Measurements from ENCODE around the gene TBC1D10A.

Gene TBC1D10A

DNA sequence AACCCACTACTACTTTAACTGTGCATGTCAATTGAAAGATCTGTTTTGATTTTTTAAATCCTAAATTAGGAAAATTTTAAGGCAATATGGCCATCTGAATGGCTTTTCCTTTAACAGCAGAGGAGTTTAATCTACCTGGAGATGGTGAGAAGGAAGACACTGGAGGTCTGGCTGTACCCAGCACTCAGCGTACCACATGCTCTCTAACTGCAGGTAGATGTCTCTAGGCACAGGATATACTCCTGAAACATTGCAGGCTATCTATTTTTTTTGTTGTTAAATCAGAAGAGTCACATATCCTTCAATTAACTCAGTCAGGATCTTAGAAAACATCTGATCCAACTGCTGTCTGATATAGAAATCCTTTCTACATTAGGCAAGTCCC is 20.1 kb downstream of the TBC1D10A start:
- DNase-seq (ENCODE audit: low read depth): no peak
- no peak overlapping the region for H3K4me3 ChIP-seq (ENCODE audit: low read depth, low read length)
- TF ChIP-seq, protein P1, sequence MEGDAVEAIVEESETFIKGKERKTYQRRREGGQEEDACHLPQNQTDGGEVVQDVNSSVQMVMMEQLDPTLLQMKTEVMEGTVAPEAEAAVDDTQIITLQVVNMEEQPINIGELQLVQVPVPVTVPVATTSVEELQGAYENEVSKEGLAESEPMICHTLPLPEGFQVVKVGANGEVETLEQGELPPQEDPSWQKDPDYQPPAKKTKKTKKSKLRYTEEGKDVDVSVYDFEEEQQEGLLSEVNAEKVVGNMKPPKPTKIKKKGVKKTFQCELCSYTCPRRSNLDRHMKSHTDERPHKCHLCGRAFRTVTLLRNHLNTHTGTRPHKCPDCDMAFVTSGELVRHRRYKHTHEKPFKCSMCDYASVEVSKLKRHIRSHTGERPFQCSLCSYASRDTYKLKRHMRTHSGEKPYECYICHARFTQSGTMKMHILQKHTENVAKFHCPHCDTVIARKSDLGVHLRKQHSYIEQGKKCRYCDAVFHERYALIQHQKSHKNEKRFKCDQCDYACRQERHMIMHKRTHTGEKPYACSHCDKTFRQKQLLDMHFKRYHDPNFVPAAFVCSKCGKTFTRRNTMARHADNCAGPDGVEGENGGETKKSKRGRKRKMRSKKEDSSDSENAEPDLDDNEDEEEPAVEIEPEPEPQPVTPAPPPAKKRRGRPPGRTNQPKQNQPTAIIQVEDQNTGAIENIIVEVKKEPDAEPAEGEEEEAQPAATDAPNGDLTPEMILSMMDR (IDR thresholded peaks at IDR 0.05; ENCODE audit: low read depth, low read length): no peak
- TF ChIP-seq, protein P2, sequence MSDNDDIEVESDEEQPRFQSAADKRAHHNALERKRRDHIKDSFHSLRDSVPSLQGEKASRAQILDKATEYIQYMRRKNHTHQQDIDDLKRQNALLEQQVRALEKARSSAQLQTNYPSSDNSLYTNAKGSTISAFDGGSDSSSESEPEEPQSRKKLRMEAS (IDR thresholded peaks at IDR 0.05; ENCODE audit: low read depth, low read length): no peak
- no peak for TF ChIP-seq MYC (IDR thresholded peaks at IDR 0.05; ENCODE audit: low read depth, low read length)
- no peak for TF ChIP-seq POLR2A (IDR thresholded peaks at IDR 0.05; ENCODE audit: extremely low read depth, insufficient read length)

DNA sequence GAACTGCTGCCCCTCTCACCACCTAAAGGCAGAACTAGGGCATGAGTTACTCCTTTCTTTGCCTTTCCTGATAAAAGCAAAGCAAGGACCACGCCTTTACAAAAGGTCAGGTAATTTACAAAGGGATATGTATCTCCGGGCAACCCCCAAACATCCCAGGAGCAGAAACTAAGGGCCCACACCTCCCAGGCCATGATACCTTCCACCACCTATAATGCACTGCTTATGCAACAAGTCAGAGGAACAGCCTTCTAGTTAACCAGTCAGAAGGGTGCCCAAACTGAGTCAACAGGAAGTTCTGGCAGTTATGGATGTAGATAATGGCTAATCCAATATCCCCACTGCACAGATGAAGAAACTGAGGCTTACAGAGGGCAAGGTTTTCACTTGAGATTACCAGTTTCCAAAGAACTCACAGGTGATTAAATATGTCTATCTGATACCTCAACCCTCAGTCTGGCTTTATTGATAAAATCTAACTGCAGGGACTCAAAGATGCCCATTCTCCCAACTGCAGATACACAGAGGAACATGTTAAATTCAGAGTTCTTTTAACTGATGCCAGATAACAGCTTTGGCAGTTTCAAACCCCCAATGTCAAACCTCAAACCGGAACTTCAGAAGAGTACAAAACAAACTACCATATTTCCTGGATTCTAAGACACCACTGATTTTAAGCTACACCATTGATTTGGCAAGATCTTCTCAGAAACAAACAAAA is 20.7 kb downstream of the TBC1D10A start:
- peak; percentile 60 for DNase-seq (ENCODE audit: low read depth)
- TF ChIP-seq, protein P1 (IDR thresholded peaks at IDR 0.05; ENCODE audit: low read depth, low read length): no peak
- TF ChIP-seq POLR2A (IDR thresholded peaks at IDR 0.05; ENCODE audit: extremely low read depth, insufficient read length) (no peak), MYC (IDR thresholded peaks at IDR 0.05; ENCODE audit: low read depth, low read length) (no peak)
- TF ChIP-seq, protein P2 (IDR thresholded peaks at IDR 0.05; ENCODE audit: low read depth, low read length): no peak
- H3K4me3 ChIP-seq (ENCODE audit: low read depth, low read length): no peak overlapping the region

DNA sequence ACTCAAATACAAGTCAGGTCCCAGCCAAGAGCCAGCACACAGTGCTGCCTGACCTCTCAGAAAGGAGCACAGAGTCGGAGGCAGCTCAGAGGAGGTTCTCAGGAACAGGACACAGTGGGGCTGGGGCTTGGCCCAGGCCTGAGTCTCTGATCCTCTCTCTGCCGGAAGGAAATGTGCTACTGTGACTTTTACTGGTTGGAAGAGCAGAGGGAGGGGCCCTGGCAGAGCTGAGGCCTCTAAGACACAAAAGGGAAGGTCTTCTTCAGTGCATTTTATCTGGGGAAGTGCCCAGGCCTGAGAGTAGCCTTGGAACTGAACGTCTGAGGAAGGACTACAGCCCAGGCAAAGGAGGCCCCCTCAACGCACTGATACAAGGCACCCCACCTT is 21.2 kb downstream of the TBC1D10A start:
- no peak overlapping the region for H3K4me3 ChIP-seq (ENCODE audit: low read depth, low read length)
- TF ChIP-seq, protein P2 (IDR thresholded peaks at IDR 0.05; ENCODE audit: low read depth, low read length): no peak
- TF ChIP-seq MYC (IDR thresholded peaks at IDR 0.05; ENCODE audit: low read depth, low read length) (no peak), POLR2A (IDR thresholded peaks at IDR 0.05; ENCODE audit: extremely low read depth, insufficient read length) (peak; percentile 19)
- TF ChIP-seq, protein P1 (IDR thresholded peaks at IDR 0.05; ENCODE audit: low read depth, low read length): no peak
- DNase-seq (ENCODE audit: low read depth): peak; percentile 79

DNA sequence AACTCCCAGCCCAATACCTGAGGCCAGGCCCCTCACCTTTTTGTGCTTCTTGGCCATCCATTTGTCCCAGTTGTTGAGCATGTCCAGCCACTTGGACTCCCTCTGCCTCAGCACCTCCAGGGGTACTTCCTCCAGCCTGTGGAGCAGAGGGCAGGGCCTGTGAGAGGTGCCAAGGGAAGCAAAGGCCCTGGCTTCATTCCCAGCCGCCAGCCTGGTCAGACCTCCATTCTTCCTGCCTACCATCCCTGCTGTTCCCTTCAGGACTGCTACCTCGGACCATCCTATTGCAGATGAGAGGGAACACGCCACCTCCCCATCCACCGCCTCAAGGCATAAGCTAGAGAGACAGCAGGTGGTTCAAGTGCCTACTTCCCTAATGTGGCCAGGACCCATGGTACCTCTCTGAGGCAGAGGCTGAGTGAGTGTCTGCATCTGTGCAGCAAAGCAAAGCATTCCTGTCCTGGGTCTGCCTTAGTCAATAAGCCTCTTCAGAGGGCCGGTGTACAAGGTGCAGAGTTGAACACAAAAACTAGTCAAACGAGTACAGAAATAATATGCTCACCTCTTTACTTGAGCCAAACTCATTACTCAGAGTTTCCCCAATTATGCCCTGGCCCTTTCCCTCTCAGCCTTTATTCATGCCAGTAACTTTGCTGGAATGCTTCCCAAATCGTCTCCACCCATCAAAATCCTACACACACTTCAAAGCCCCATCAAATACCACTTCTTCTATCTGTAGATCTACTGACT is 22.1 kb downstream of the TBC1D10A start:
- H3K4me3 ChIP-seq (ENCODE audit: low read depth, low read length): no peak overlapping the region
- TF ChIP-seq, protein P1 (IDR thresholded peaks at IDR 0.05; ENCODE audit: low read depth, low read length): no peak
- no peak for TF ChIP-seq POLR2A (IDR thresholded peaks at IDR 0.05; ENCODE audit: extremely low read depth, insufficient read length)
- TF ChIP-seq MYC (IDR thresholded peaks at IDR 0.05; ENCODE audit: low read depth, low read length): no peak
- TF ChIP-seq, protein P2 (IDR thresholded peaks at IDR 0.05; ENCODE audit: low read depth, low read length): no peak
- DNase-seq (ENCODE audit: low read depth): peak; percentile 24

DNA sequence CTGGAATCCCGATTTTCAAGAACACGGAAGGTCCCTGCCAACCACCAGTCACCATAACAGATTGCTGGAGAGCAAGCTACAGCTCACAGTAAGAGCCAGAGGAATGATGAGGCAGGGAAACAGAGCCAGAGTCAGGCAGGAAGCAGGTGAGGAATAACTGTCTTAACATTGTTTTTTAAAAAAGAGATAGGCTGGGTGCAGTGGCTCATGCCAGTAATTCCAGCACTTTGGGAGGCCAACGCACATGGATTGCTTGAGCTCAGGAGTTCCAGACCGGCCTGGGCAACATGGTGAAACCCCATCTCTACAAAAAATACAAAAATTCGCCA is 24.0 kb downstream of the TBC1D10A start:
- TF ChIP-seq POLR2A (IDR thresholded peaks at IDR 0.05; ENCODE audit: extremely low read depth, insufficient read length): no peak
- TF ChIP-seq, protein P2 (IDR thresholded peaks at IDR 0.05; ENCODE audit: low read depth, low read length): no peak
- no peak for TF ChIP-seq MYC (IDR thresholded peaks at IDR 0.05; ENCODE audit: low read depth, low read length)
- TF ChIP-seq, protein P1 (IDR thresholded peaks at IDR 0.05; ENCODE audit: low read depth, low read length): no peak
- H3K4me3 ChIP-seq (ENCODE audit: low read depth, low read length): no peak overlapping the region
- DNase-seq (ENCODE audit: low read depth): no peak
